HG02970 (cell line): ENCODE results near the gene CLDN8.

Experiments used
- ATAC-seq: cut with Tn5 transposase; IDR thresholded peaks from one replicate; pipeline ENCODE4 v1.9.1; 2021; ENCODE audit warnings: mild to moderate bottlenecking, moderate library complexity, moderate number of reproducible peaks; ENCODE audit not compliant: unreplicated experiment, low FRiP score

CLDN8 gene

GRCh38 chr21:30216041-30216723 lies at the start of gene CLDN8:
Gene CLDN8, minus strand, starts transcription at chr21:30216097. Its CDS starts 172 bp downstream, at chr21:30215925.
- no peak for ATAC-seq

GRCh38 chr21:30257773-30258172 lies 41.9 kb upstream of the CLDN8 start:
- no peak for ATAC-seq

GRCh38 chr21:30256100-30256499 lies 40.2 kb upstream of the CLDN8 start:
- ATAC-seq: no peak

- ATAC-seq: no peak
Measured at GRCh38 chr21:30255679-30256078, 39.8 kb upstream of the CLDN8 start.

GRCh38 chr21:30251781-30252180 lies 35.9 kb upstream of the CLDN8 start:
- no peak for ATAC-seq

- no peak for ATAC-seq
Measured at GRCh38 chr21:30249936-30250335, 34.0 kb upstream of the CLDN8 start.

- no peak for ATAC-seq
Measured at GRCh38 chr21:30248844-30249243, 32.9 kb upstream of the CLDN8 start.

GRCh38 chr21:30245061-30245460 lies 29.2 kb upstream of the CLDN8 start:
- ATAC-seq: no peak

GRCh38 chr21:30243691-30244090 lies 27.8 kb upstream of the CLDN8 start:
- ATAC-seq: no peak

- ATAC-seq: no peak
Measured at GRCh38 chr21:30240661-30241060, 24.8 kb upstream of the CLDN8 start.

GRCh38 chr21:30238168-30238567 lies 22.3 kb upstream of the CLDN8 start:
- no peak for ATAC-seq

- ATAC-seq: no peak
Measured at GRCh38 chr21:30234643-30235042, 18.7 kb upstream of the CLDN8 start.

- ATAC-seq: no peak
Measured at GRCh38 chr21:30234050-30234449, 18.2 kb upstream of the CLDN8 start.

- ATAC-seq: no peak
Measured at GRCh38 chr21:30233228-30234020, 17.5 kb upstream of the CLDN8 start.

- no peak for ATAC-seq
Measured at GRCh38 chr21:30232011-30232410, 16.1 kb upstream of the CLDN8 start.

GRCh38 chr21:30227633-30228404 lies 11.9 kb upstream of the CLDN8 start:
- ATAC-seq: no peak

GRCh38 chr21:30227128-30227527 lies 11.2 kb upstream of the CLDN8 start:
- no peak for ATAC-seq

GRCh38 chr21:30223596-30223995 lies 7.7 kb upstream of the CLDN8 start:
- no peak for ATAC-seq

- no peak for ATAC-seq
Measured at GRCh38 chr21:30222724-30223123, 6.8 kb upstream of the CLDN8 start.

GRCh38 chr21:30211071-30211470 lies 4.8 kb downstream of the CLDN8 start:
- no peak for ATAC-seq

- no peak for ATAC-seq
Measured at GRCh38 chr21:30209601-30210000, 6.3 kb downstream of the CLDN8 start.
